CD4-positive, alpha-beta T cell treated with Interleukin-6 at 100 ng/mL for 8 hours (primary cell): ENCODE measurements around the gene USP2.
"Not testable (repeated sequence)": the region's sequence is repeated elsewhere in the genome, so short reads cannot be mapped to it uniquely, and the experiment has no call there.

Source experiments
- DNase-seq: peaks from one replicate; pipeline ENCODE4 v3.0.0-alpha.2; 2020; ENCODE audit warnings: mixed read lengths, low spot score

The USP2 gene

DNA sequence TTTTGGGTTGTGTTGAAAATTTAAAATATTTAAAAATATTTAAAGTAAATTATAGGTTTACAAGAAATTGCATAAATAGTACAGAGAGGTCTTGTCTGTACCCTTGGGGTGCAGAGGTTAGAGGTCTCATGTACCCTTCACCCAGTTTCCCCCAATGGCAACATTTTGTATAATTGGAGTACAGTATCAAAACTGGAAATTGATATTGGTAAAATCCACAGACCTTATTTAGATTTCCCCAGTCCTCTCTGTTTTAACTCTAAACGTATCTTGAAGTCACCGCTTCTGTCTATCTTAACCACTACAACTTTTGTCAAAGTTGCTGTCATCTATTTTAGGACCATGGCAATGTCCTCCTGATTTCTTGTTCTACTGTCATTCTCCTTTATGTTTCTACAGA is 30.6 kb upstream of the USP2 start:
- DNase-seq = no peak

- no peak for DNase-seq
Measured at GRCh38 chr11:119410501-119410900, 29.0 kb upstream of the USP2 start.

- no peak for DNase-seq
Measured at GRCh38 chr11:119409731-119410130, 28.2 kb upstream of the USP2 start.

- DNase-seq = no peak
Measured at GRCh38 chr11:119406005-119406404, 24.5 kb upstream of the USP2 start.

DNA sequence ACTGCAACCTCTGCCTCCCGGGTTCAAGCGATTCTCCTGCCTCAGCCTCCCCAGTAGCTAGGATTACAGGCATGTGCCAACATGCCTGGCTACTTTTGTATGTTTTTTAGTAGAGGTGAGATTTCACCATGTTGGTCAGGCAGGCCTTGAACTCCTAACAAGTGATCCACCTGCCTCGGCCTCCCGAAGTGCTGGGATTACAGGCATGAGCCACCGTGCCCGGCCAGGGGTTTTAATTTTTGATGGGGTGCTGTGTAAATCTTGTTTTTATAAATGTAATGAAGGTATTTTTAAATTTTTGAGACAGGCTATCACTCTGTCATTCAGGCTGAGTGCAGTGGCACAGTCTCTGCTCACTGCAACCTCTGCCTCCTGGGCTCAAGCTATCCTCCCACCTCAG is 24.0 kb upstream of the USP2 start:
- DNase-seq = not testable (repeated sequence)

- no peak for DNase-seq
Measured at GRCh38 chr11:119404872-119405271, 23.4 kb upstream of the USP2 start.

- no peak for DNase-seq
Measured at GRCh38 chr11:119403021-119403420, 21.5 kb upstream of the USP2 start.

DNA sequence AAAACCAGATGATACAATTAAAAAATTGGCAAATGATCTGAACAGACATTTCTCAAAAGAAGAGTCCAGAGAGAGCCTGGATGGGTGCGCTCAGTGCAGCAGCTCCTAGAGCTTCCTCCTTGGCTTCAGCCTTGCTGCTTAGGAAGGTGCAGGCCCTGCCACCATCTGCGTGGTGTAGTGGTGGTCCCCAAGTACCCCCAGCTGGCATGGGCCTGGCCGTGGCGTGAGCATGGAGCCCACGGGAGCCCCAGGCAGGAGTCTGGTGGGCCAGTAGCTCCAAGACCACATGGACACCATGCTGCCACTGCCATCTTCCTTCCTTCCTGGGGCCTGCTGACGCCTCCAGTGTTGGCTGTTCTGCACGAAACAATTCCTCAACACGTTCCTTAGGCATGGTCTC is 21.0 kb upstream of the USP2 start:
- no peak for DNase-seq

- DNase-seq = no peak
Measured at GRCh38 chr11:119400860-119401259, 19.4 kb upstream of the USP2 start.

DNA sequence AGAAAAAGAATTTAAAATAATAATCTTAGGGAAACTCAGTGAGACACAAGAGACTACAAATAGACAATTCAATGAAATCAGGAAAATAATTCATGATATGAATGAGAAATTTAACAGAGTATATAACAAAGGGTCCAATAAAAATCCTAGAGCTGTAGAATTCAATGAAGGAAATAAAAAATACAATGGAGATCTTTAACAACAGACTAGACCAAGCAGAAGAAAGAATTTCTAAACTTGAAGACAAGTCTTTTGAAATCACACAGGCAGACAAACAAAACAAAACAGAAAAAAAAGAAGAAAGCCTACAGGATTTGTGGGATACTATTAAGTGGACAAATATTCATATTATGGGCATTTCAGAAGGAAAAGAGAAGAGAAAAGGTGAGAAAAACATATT is 16.2 kb upstream of the USP2 start:
- DNase-seq = no peak

- no peak for DNase-seq
Measured at GRCh38 chr11:119396835-119397234, 15.3 kb upstream of the USP2 start.

DNA sequence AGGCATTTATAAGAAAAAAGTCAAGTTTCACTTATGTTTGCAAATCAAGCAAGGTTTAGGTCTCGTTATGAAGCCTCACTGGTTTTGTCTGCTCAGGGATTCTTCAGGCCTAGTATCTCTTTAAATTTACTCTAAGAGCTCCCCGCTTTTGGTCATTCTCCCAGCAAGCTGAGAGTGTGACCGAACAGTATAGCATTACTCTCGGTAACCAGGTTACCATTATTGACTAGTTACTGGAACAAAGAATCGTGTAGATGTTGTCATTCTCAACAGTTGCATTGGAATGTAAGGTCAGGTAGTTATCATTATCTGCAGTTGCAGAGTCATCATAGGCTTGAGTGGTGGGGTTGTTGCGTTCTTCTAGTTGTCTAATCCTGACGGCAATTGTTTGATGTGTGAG is 9.8 kb upstream of the USP2 start:
- no peak for DNase-seq

GRCh38 chr11:119389611-119390254 is 8.2 kb upstream of the USP2 start:
- DNase-seq = no peak

DNA sequence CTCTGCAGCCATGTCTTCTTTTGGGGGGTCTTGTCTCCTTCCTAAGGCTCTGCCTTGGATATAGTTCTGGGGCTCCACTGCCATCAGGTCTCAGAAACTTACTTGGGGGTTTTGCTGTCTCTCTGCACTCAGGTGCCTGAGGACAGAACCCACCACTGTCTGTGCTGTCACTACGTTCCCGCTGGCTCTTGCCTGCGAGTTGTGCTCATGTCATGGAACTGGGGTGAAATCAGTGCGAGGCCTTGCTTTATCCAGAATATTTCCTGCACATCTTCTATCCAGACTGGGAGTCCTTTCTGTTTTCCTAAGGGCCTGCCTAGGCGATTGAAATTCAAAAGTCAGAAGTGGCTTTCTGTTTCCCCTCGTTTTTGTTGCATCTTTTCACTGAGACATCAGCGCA is 6.6 kb upstream of the USP2 start:
- DNase-seq = no peak

DNA sequence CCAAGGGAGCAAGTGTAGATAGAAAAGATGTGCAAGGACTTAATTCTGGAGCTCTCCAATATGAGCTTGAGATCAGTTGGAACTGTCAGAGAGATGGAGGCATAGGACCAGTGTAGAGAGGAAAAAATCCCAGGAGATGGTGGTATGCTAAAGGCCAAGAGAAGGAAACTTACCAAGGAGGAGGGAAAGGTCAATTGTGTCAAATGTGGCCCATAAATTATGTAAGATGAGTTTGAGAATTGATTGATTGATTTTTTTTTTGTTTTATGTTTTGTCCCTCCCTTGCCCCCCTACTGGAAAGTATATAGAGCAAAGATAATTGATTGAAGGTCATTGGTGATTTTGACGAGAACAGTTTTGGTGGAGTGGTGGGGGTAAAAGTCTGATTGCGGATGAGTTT is 2.8 kb upstream of the USP2 start:
- no peak for DNase-seq

GRCh38 chr11:119382513-119382912 is 1.0 kb upstream of the USP2 start:
- not testable (repeated sequence) for DNase-seq

GRCh38 chr11:119382101-119382500 is 611 bp upstream of the USP2 start:
- DNase-seq = no peak

- DNase-seq = no peak
Measured at GRCh38 chr11:119380827-119381180, 686 bp downstream of the USP2 start.

GRCh38 chr11:119380160-119380826 is 1.2 kb downstream of the USP2 start:
- DNase-seq = no peak

GRCh38 chr11:119378851-119379465 is 2.5 kb downstream of the USP2 start:
- DNase-seq = no peak

- no peak for DNase-seq
Measured at GRCh38 chr11:119377961-119378667, 3.4 kb downstream of the USP2 start.

DNA sequence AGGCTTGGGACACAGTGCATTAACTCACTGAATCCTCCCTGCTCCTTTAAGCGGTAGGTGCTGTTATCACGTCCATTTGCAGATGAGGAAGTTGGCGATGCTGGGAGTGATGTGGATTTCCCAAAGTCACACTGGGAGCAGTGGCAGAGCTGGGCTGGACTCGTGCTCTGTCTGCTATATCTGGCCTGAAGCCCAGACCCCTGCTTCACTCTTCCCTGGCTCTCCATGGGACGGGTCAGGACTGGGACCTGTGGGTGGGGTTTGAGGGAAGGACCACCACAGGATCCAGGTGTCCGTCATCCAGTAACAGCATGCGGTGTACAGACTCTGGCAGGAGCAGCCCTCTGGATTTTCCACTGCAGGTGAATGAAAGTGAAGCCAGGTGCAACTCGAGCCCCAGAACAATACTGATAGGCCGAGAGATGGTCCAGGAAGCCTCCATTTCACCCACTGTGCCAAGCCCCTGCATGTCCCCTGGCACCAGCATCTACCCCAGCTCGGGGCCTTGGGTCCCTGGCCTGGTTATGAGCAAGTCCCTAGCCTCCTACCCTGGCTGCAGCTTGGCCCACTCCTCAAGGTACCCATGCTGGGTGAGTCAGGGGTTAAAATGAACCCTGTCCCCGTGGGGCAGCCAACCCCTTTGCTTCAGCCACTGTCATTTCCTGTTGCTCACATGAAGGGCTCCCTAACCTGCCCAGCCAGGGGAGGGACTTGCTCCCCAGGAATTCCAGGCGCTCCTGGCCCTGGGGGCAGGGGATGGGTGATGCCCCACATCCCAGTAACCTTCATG is 4.2 kb downstream of the USP2 start:
- no peak for DNase-seq
